Thyroid gland (tissue), 4 donors: ENCODE data around the gene TNRC18. TPM values are rescaled to one million over a fixed set of nuclear protein-coding genes. Genes with fewer than 3 reads are reported as not detected.
"Not testable (repeated sequence)": the region's sequence is repeated elsewhere in the genome, so short reads cannot be mapped to it uniquely, and the experiment has no call there.

Experiments used
- DNase-seq, 2 donors: peaks; one replicate each; pipeline ENCODE4 v3.0.0-alpha.2; 2019
- H3K27ac ChIP-seq, 3 donors: fragments of 200-600 bp; sonication (generic); 1 replicate in 2 of 3; 2 replicates in 1 of 3; pipeline ENCODE4 v1.5.1; 2016 to 2019; ENCODE audit warnings: mild to moderate bottlenecking in 1 of 3, moderate library complexity in 1 of 3
- H3K27me3 ChIP-seq: fragments of 200-600 bp; sonication (generic); one replicate; pipeline ENCODE4 v1.5.1; 2019
- H3K36me3 ChIP-seq, 2 donors: fragments of 200-600 bp; sonication (generic); one replicate each; pipeline ENCODE4 v1.5.1; 2016 to 2019
- H3K4me1 ChIP-seq, 2 donors: fragments of 200-600 bp; sonication (generic); one replicate each; pipeline ENCODE4 v1.5.1; 2017 to 2019
- H3K4me3 ChIP-seq, 3 donors: fragments of 200-600 bp; sonication (generic); replicated peaks in 1 of 3; 1 replicate in 2 of 3; 2 replicates in 1 of 3; pipeline ENCODE4 v1.5.1; 2016; ENCODE audit warnings: mild to moderate bottlenecking in 1 of 3
- H3K9me3 ChIP-seq: fragments of 200-600 bp; sonication (generic); one replicate; pipeline ENCODE4 v1.5.1; 2017
- POLR2A ChIP-seq, 2 donors: fragments of 450-650 bp; IDR thresholded peaks; one replicate each; pipeline ENCODE4 v1.6.1; 2017; ENCODE audit warnings: antibody characterized with exemption in 2 of 2, mild to moderate bottlenecking in 2 of 2, moderate library complexity in 1 of 2
- WGBS, 2 donors: methylation state at CpG; one replicate each; pipeline ENCODE4 v1.1.5; 2017; 5-methylcytosine and 5-hydroxymethylcytosine counted together
- intact Hi-C: fragments of 100-400 bp; cut with DNase I; formaldehyde crosslinking; loops from one replicate; pipeline ENCODE4 v1.15.1; 2023
- total RNA-seq, 4 donors: library from RNA; depleted of rRNA; stranded (reverse); fragments of >200 nt; gene quantifications; one replicate each; pipeline ENCODE4 v1.2.3, GENCODE V29; 2016
- TF ChIP-seq, protein P1 (sequence below), 6 experiments: fragments of 200-600 bp in 3 of 6; fragments of 450-650 bp in 3 of 6; sonication (generic) in 3 of 6; IDR thresholded peaks; one replicate each; pipeline ENCODE4 v1.5.1; 2016 to 2019; ENCODE audit warnings: antibody characterized with exemption in 6 of 6, mild to moderate bottlenecking in 2 of 6, inconsistent platforms in 1 of 6, moderate library complexity in 1 of 6

Gene TNRC18
- total RNA-seq, 4 donors from 2014 or later = 47.0 to 173 (median 94.8) TPM

DNA sequence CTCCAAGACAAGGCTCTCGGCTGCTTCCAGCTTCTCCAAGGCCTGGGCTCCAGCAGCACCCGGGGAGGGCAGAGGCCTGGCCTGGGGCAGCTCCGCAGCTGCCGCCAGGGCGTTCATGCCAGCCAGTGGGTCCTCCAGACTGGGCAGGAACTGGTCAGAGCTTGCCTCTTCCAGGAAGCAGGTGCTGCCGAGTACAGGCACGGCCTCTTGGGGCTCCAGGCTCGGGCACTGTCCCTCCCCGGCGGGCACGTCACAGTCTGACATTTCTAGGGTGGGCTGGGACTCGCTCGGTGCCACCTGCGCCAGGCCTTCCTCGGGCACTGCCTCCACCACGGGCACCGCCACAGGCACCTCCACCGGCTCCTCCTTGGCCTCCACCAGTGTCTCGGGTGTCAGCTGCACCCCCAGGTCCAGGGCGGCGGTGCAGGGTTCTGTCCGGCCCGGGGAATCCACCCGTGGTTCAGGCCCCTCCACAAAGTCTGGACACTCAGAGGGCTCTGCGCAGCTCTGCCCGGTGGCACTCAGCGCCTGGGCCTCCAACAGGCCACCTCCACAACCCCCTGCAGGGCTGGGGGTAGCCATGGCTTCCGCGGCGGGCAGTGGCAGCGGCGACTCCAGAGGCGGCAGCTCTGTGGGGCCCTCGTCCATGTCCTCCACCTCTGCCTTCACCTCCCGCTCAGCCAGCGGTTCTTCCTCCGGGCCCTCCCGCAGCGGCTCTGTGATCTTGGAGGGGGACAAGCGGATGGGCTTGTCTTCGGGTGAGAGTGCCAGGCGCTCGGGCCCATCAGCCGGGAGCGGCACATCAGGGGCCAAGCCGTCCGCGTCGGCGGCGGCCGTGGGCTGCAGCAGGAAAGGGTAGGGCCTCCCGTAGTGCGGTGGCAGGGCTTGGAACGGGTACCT lies 52.9 kb downstream of the TNRC18 start:
- no peak for DNase-seq
- Histone ChIP-seq H3K9me3 (no peaks in the 10 kb centered on the region), H3K4me1 (peaks cover 0 to 9% of the 10 kb centered on the region in 2 donors), H3K27me3 (no peaks in the 10 kb centered on the region), H3K4me3 (no peak overlapping the region), H3K36me3 (peaks cover 44 to 49% of the 10 kb centered on the region in 2 donors), H3K27ac (no peak overlapping the region)
- intact Hi-C loops = no loop called here
- WGBS, 2 donors = 94 to 96% methylated on average over 32 to 51 of the region's 55 CpGs
- TF ChIP-seq POLR2A (IDR thresholded peaks at IDR 0.05) = no peak
- TF ChIP-seq, protein P1, sequence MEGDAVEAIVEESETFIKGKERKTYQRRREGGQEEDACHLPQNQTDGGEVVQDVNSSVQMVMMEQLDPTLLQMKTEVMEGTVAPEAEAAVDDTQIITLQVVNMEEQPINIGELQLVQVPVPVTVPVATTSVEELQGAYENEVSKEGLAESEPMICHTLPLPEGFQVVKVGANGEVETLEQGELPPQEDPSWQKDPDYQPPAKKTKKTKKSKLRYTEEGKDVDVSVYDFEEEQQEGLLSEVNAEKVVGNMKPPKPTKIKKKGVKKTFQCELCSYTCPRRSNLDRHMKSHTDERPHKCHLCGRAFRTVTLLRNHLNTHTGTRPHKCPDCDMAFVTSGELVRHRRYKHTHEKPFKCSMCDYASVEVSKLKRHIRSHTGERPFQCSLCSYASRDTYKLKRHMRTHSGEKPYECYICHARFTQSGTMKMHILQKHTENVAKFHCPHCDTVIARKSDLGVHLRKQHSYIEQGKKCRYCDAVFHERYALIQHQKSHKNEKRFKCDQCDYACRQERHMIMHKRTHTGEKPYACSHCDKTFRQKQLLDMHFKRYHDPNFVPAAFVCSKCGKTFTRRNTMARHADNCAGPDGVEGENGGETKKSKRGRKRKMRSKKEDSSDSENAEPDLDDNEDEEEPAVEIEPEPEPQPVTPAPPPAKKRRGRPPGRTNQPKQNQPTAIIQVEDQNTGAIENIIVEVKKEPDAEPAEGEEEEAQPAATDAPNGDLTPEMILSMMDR (IDR thresholded peaks at IDR 0.05) = no peak

- Histone ChIP-seq H3K4me3 (no peak overlapping the region), H3K9me3 (no peaks in the 10 kb centered on the region), H3K4me1 (peaks cover 0 to 9% of the 10 kb centered on the region in 2 donors), H3K27me3 (no peaks in the 10 kb centered on the region), H3K36me3 (peaks cover 20 to 24% of the 10 kb centered on the region in 2 donors), H3K27ac (no peak overlapping the region)
- intact Hi-C loops = loop anchor here (5.0 to 10.0 kb wide), 2 partner anchors 75 to 123 kb away; no protein-coding TSS in a partner anchor
- DNase-seq = peak; percentile 52 to 68
- TF ChIP-seq POLR2A (IDR thresholded peaks at IDR 0.05) = no peak
- TF ChIP-seq, protein P1 (IDR thresholded peaks at IDR 0.05) = no peak
- WGBS, 2 donors = 74 to 84% methylated on average over 9 of the region's 9 CpGs
These were observed 56.0 kb downstream of the TNRC18 start for GRCh38 chr7:5367661-5368060.

DNA sequence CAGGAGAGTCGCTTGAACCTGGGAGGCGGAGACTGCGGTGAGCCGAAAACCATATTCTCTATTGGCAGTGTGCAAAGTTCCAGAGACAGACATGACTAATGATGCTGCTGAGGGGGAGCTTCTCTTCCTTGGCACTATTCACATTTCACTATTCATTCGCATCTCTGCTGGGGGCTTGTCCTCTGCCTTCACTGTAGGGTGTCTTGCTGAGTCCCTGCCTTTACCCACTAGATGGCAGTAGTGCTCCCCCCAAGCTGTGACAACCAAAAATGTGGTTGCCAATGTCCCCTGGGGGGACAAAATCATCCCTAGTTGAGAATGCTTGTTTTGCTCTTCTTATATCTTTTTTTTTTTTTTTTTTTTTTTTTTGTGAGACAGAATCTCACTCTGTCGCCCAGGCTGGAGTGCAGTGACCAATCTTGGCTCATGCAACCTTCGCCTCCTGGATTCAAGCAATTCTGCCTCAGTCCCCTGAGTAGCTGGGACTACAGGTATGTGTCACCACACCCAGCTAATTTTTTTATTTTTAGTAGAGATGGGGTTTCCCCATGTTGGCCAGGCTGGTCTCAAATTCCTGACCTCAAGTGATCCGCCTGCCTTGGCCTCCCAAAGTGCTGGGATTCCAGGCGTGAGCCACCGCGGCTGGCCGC lies 57.5 kb downstream of the TNRC18 start:
- H3K27me3 ChIP-seq, H3K4me3 ChIP-seq, H3K4me1 ChIP-seq, H3K27ac ChIP-seq, H3K9me3 ChIP-seq: not testable (repeated sequence)
- TF ChIP-seq, protein P1 (IDR thresholded peaks at IDR 0.05) = peak; percentile 73 to 86 (median 77)
- peaks cover 25 to 35% of the 10 kb centered on the region in 2 donors for H3K36me3 ChIP-seq
- 80 to 88% methylated on average over 12 of the region's 12 CpGs for WGBS, 2 donors
- peak; percentile 52 to 61 for DNase-seq
- intact Hi-C loops = loop anchor here (5.0 to 10.0 kb wide), 2 partner anchors 76 to 121 kb away; no protein-coding TSS in a partner anchor

- Histone ChIP-seq H3K27ac (no peak overlapping the region), H3K4me1 (peaks cover 8 to 20% of the 10 kb centered on the region in 2 donors)
- no peak for TF ChIP-seq POLR2A (IDR thresholded peaks at IDR 0.05)
- TF ChIP-seq, protein P1 (IDR thresholded peaks at IDR 0.05) = no peak
These were observed 59.9 kb downstream of the TNRC18 start for GRCh38 chr7:5363729-5364128.

More at GRCh38 chr7:5363729-5364128, 59.9 kb downstream of the TNRC18 start:
- intact Hi-C loops = loop anchor here (10.0 kb wide), 1 partner anchor 119 kb away; no protein-coding TSS in a partner anchor
- DNase-seq = no peak
- WGBS, 2 donors = 73 to 84% methylated on average over 8 of the region's 8 CpGs
- Histone ChIP-seq H3K27me3 (no peaks in the 10 kb centered on the region), H3K9me3 (no peaks in the 10 kb centered on the region), H3K36me3 (peaks cover 24 to 27% of the 10 kb centered on the region in 2 donors), H3K4me3 (no peak overlapping the region)
